AG09319 (cell line): ENCODE data around the gene MIA2.
"Not testable (repeated sequence)": the region's sequence is repeated elsewhere in the genome, so short reads cannot be mapped to it uniquely, and the experiment has no call there.

Experiments
- DNase-seq: peaks from one replicate; pipeline ENCODE4 v3.0.0-alpha.2; 2010; ENCODE audit warnings: low read depth; ENCODE audit errors: extremely low read depth
- CTCF ChIP-seq: IDR thresholded peaks from 2 replicates; pipeline ENCODE4 v1.5.1; 2011; ENCODE audit warnings: low read depth, mild to moderate bottlenecking, inconsistent platforms, low read length, moderate library complexity

Gene MIA2

GRCh38 chr14:39342768-39343167, 109.1 kb downstream of the MIA2 start:
- no peak for TF ChIP-seq CTCF
- no peak for DNase-seq

- no peak for DNase-seq
- no peak for TF ChIP-seq CTCF
Observed at GRCh38 chr14:39343614-39344013, 109.9 kb downstream of the MIA2 start.

GRCh38 chr14:39350866-39351265, 117.2 kb downstream of the MIA2 start:
- TF ChIP-seq CTCF = no peak
- DNase-seq = no peak

GRCh38 chr14:39351708-39352107, 118.0 kb downstream of the MIA2 start:
- DNase-seq = no peak
- TF ChIP-seq CTCF = no peak

- not testable (repeated sequence) for DNase-seq
Observed at GRCh38 chr14:39359069-39359468, 125.4 kb downstream of the MIA2 start.

GRCh38 chr14:39360316-39360715, 126.6 kb downstream of the MIA2 start:
- DNase-seq = no peak

GRCh38 chr14:39361556-39361955, 127.8 kb downstream of the MIA2 start:
- DNase-seq = not testable (repeated sequence)

More at GRCh38 chr14:39360316-39360715, 126.6 kb downstream of the MIA2 start:
- no peak for TF ChIP-seq CTCF

- TF ChIP-seq CTCF = no peak
- DNase-seq = no peak
Observed at GRCh38 chr14:39364509-39364908, 130.8 kb downstream of the MIA2 start.

- TF ChIP-seq CTCF = no peak
- no peak for DNase-seq
Observed at GRCh38 chr14:39365354-39365753, 131.6 kb downstream of the MIA2 start.
